ENCODE results near the gene MAS1L. TPM values are rescaled to one million over a fixed set of nuclear protein-coding genes. Genes with fewer than 3 reads are reported as not detected.
A peak's percentile ranks its signal among the peaks of the same experiment; 100 is the strongest.

MAS1L gene
- total RNA-seq, 1 experiment from 2014 or later, result not detected

GRCh38 chr6:29487131-29487530 is 625 bp downstream of the MAS1L start:
- Histone ChIP-seq H3K27me3 (ENCODE audit: insufficient read depth, low read length) (no peaks in the 10 kb centered on the region), H3K79me1 (ENCODE audit: insufficient read depth, low read depth, low read length, poor library complexity, severe bottlenecking) (no peaks in the 10 kb centered on the region), H3K9me3 (ENCODE audit: control insufficient read depth, low read depth, low read length) (no peaks in the 10 kb centered on the region), H2BK12ac (ENCODE audit: insufficient read length, low read depth, low read length) (no peak overlapping the region), H2BK15ac (ENCODE audit: low read depth, low read length) (no peak overlapping the region), H4K20me1 (ENCODE audit: control insufficient read depth, insufficient read depth, insufficient read length) (no peaks in the 10 kb centered on the region), H3T11ph (ENCODE audit: low read length) (no peak overlapping the region), H3K4me2 (ENCODE audit: insufficient read depth, insufficient read length, low read length) (no peak overlapping the region), H3K14ac (ENCODE audit: insufficient read depth, low read length) (no peak overlapping the region), H3K9ac (ENCODE audit: extremely low read depth, insufficient read length, low read length) (no peak overlapping the region), H4K8ac (replicated peaks; ENCODE audit: insufficient read length, low read depth, low read length) (no peak overlapping the region), H3K23me2 (ENCODE audit: insufficient read length, low read depth, low read length, poor library complexity, severe bottlenecking) (no peaks in the 10 kb centered on the region), H3K27ac (ENCODE audit: insufficient read length, low read depth, low read length) (no peak overlapping the region), H3K4me1 (ENCODE audit: insufficient read depth, low read length) (no peaks in the 10 kb centered on the region), H4K91ac (ENCODE audit: insufficient read length, low read depth, low read length) (no peak overlapping the region), H2AK5ac (ENCODE audit: insufficient read length, low read length) (no peak overlapping the region), H3K18ac (ENCODE audit: insufficient read length, low read depth, low read length) (no peak overlapping the region), H3K56ac (ENCODE audit: insufficient read length, low read depth, low read length) (no peak overlapping the region), H3K4ac (ENCODE audit: low read depth, low read length) (no peak overlapping the region), H3K79me2 (ENCODE audit: insufficient read depth, low read length) (no peaks in the 10 kb centered on the region), H2AFZ (ENCODE audit: low read length) (no peak overlapping the region), H4K5ac (ENCODE audit: insufficient read length, low read depth, low read length) (no peak overlapping the region), H2BK5ac (ENCODE audit: insufficient read length, low read length) (no peak overlapping the region), H2BK120ac (ENCODE audit: low read depth, low read length, poor library complexity, severe bottlenecking) (no peak overlapping the region), H2BK20ac (ENCODE audit: low read depth, low read length, poor library complexity, severe bottlenecking) (no peak overlapping the region), H3K23ac (ENCODE audit: insufficient read length, low read depth, low read length) (no peak overlapping the region)
- DNase-seq, result peak; percentile 6
- H3K4me3 Mint-ChIP-seq, result no peak overlapping the region
- H3K9me3 Mint-ChIP-seq, result peaks cover 0 to 2% of the 10 kb centered on the region in 2 experiments; a peak in 2 of 5 replicates
- TF ChIP-seq, protein P1, sequence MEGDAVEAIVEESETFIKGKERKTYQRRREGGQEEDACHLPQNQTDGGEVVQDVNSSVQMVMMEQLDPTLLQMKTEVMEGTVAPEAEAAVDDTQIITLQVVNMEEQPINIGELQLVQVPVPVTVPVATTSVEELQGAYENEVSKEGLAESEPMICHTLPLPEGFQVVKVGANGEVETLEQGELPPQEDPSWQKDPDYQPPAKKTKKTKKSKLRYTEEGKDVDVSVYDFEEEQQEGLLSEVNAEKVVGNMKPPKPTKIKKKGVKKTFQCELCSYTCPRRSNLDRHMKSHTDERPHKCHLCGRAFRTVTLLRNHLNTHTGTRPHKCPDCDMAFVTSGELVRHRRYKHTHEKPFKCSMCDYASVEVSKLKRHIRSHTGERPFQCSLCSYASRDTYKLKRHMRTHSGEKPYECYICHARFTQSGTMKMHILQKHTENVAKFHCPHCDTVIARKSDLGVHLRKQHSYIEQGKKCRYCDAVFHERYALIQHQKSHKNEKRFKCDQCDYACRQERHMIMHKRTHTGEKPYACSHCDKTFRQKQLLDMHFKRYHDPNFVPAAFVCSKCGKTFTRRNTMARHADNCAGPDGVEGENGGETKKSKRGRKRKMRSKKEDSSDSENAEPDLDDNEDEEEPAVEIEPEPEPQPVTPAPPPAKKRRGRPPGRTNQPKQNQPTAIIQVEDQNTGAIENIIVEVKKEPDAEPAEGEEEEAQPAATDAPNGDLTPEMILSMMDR (conservative IDR thresholded peaks at IDR 0.05), result no peak
- H3K4me1 Mint-ChIP-seq, result no peaks in the 10 kb centered on the region
- no CpG with 5 or more reads among the region's 5 CpGs for WGBS (ENCODE audit: extremely low coverage, insufficient read length, low lambda C conversion rate)
- no peaks in the 10 kb centered on the region for H3K36me3 Mint-ChIP-seq (ENCODE audit: insufficient read depth in 1 of 3, low read depth in 3 of 3)
- H3K27me3 Mint-ChIP-seq (ENCODE audit: low read depth), result no peaks in the 10 kb centered on the region; the same call in 1 of the 2 replicates
- no peak overlapping the region for H3K27ac Mint-ChIP-seq
